Hepatocyte (in vitro differentiated cells): ENCODE data around the gene MRNIP.

Experiments used
- EZH2 ChIP-seq: fragments of 200-600 bp; sonication (generic); IDR thresholded peaks from 2 replicates; pipeline ENCODE4 v1.6.1; 2016; ENCODE audit warnings: antibody characterized with exemption, mild to moderate bottlenecking, borderline replicate concordance
- EZH2phosphoT487 ChIP-seq: fragments of 200-600 bp; sonication (generic); IDR thresholded peaks from one replicate; pipeline ENCODE4 v1.6.1; 2018; ENCODE audit warnings: antibody characterized with exemption, mild to moderate bottlenecking, low read depth, moderate library complexity; ENCODE audit not compliant: unreplicated experiment, severe bottlenecking
- TF ChIP-seq, protein P1 (sequence below): fragments of 200-600 bp; sonication (generic); IDR thresholded peaks from 2 replicates; pipeline ENCODE4 v1.5.1; 2016; ENCODE audit warnings: antibody characterized with exemption, mild to moderate bottlenecking; ENCODE audit not compliant: poor library complexity

DNA sequence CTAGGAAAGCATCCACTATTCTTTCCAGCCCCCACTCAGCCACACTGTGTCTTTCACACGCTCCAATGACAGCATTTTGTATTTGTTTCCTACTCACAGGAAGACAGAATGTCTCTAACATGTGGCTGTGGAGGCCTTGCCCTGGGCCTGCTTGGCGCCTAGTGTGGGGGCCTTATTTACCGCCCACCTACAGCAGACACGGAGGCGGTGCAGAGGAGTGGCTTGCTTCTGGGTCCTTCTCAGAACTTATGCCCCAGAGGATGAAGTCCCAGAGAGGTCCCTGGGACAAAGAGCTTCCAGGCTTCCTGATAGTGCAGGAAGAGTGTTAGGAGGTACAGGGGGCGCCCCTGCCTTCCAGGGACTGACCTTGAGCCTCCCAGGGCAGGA, 8.5 kb upstream of the MRNIP start:
- no peak for TF ChIP-seq EZH2
- TF ChIP-seq, protein P1, sequence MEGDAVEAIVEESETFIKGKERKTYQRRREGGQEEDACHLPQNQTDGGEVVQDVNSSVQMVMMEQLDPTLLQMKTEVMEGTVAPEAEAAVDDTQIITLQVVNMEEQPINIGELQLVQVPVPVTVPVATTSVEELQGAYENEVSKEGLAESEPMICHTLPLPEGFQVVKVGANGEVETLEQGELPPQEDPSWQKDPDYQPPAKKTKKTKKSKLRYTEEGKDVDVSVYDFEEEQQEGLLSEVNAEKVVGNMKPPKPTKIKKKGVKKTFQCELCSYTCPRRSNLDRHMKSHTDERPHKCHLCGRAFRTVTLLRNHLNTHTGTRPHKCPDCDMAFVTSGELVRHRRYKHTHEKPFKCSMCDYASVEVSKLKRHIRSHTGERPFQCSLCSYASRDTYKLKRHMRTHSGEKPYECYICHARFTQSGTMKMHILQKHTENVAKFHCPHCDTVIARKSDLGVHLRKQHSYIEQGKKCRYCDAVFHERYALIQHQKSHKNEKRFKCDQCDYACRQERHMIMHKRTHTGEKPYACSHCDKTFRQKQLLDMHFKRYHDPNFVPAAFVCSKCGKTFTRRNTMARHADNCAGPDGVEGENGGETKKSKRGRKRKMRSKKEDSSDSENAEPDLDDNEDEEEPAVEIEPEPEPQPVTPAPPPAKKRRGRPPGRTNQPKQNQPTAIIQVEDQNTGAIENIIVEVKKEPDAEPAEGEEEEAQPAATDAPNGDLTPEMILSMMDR, result no peak
- no peak for TF ChIP-seq EZH2phosphoT487
